HepG2 (cell line): ENCODE measurements around the gene LDLRAD4.

Experiments
- CTCF ChIP-seq: sonication (generic); formaldehyde crosslinking; IDR thresholded peaks from 2 replicates; pipeline ENCODE4 v1.5.0; 2020; ENCODE audit warnings: mild to moderate bottlenecking, missing genetic modification reagents, moderate library complexity
- EP300 ChIP-seq, 3 experiments: sonication (generic) in 1 of 3; formaldehyde crosslinking in 1 of 3; IDR thresholded peaks; 2 replicates each; pipeline versions ENCODE4 v1.5.1 to v1.6.1; 2011 to 2020; ENCODE audit warnings: low read depth in 2 of 3, low read length in 2 of 3, borderline replicate concordance in 1 of 3, improper control_type of control experiment in 1 of 3, mild to moderate bottlenecking in 1 of 3, missing genetic modification reagents in 1 of 3, moderate library complexity in 1 of 3
- EZH2 ChIP-seq: conservative IDR thresholded peaks from 2 replicates; pipeline ENCODE4 v1.6.1; 2012; ENCODE audit warnings: mild to moderate bottlenecking, low read depth, low read length, moderate library complexity
- GFI1 ChIP-seq: sonication (generic); formaldehyde crosslinking; IDR thresholded peaks from 2 replicates; pipeline ENCODE4 v1.5.0; 2020; ENCODE audit warnings: missing genetic modification reagents, mild to moderate bottlenecking, borderline replicate concordance
- NFATC3 ChIP-seq: sonication (generic); formaldehyde crosslinking; IDR thresholded peaks from 2 replicates; pipeline ENCODE4 v1.5.1; 2020; ENCODE audit warnings: mild to moderate bottlenecking, missing genetic modification reagents
- ONECUT2 ChIP-seq: sonication (generic); formaldehyde crosslinking; IDR thresholded peaks from 2 replicates; pipeline ENCODE4 v1.4.0; 2020; ENCODE audit warnings: missing genetic modification reagents
- PAX8 ChIP-seq: sonication (generic); formaldehyde crosslinking; IDR thresholded peaks from 2 replicates; pipeline ENCODE4 v1.8.0; 2022; ENCODE audit warnings: mild to moderate bottlenecking, missing genetic modification reagents, borderline replicate concordance
- POLR2AphosphoS2 ChIP-seq: IDR thresholded peaks from 2 replicates; pipeline ENCODE4 v1.6.1; 2011; ENCODE audit warnings: low read depth, low read length, improper control_type of control experiment
- SYNCRIP ChIP-seq: fragments of 200-400 bp; formaldehyde crosslinking; IDR thresholded peaks from 2 replicates; pipeline ENCODE4 v1.6.1; 2018; ENCODE audit warnings: mild to moderate bottlenecking, low read depth, low read length; ENCODE audit not compliant: insufficient read depth
- TMF1 ChIP-seq: sonication (generic); formaldehyde crosslinking; IDR thresholded peaks from 2 replicates; pipeline ENCODE4 v1.8.1; 2022; ENCODE audit warnings: low read depth, missing genetic modification reagents
- ZC3H4 ChIP-seq: sonication (generic); formaldehyde crosslinking; IDR thresholded peaks from 2 replicates; pipeline ENCODE4 v1.4.0; 2020; ENCODE audit warnings: missing genetic modification reagents, borderline replicate concordance
- ZNF180 ChIP-seq: sonication (generic); formaldehyde crosslinking; IDR thresholded peaks from 2 replicates; pipeline ENCODE4 v1.4.0; 2020; ENCODE audit warnings: low read depth, missing genetic modification reagents, borderline replicate concordance
- ZNF362 ChIP-seq: sonication (generic); formaldehyde crosslinking; IDR thresholded peaks from 2 replicates; pipeline ENCODE4 v1.4.0; 2020; ENCODE audit warnings: missing genetic modification reagents, mild to moderate bottlenecking, borderline replicate concordance
- ZXDC ChIP-seq: sonication (generic); formaldehyde crosslinking; IDR thresholded peaks from 2 replicates; pipeline ENCODE4 v1.5.0; 2020; ENCODE audit warnings: mild to moderate bottlenecking, missing genetic modification reagents

GRCh38 chr18:13398631-13399030 lies 180.1 kb downstream of the LDLRAD4 start:
- TF ChIP-seq CTCF (CRISPR knock-in tag) (no peak), SYNCRIP (no peak), EP300 (IDR thresholded peaks at IDR 0.05; ENCODE audit: low read depth in 2 of 2, low read length in 2 of 2) (no peak), EP300 (CRISPR knock-in tag; IDR thresholded peaks at IDR 0.05; ENCODE audit: borderline replicate concordance) (no peak), ZXDC (no peak), GFI1 (no peak), ZC3H4 (CRISPR knock-in tag) (no peak), POLR2AphosphoS2 (no peak), PAX8 (CRISPR knock-in tag) (no peak), TMF1 (CRISPR knock-in tag) (no peak), EZH2 (no peak), ONECUT2 (no peak), ZNF180 (no peak), NFATC3 (CRISPR knock-in tag) (no peak), ZNF362 (CRISPR knock-in tag) (no peak)
